ENCODE results near the gene GALNT13.

- TF ChIP-seq POLR2A (IDR thresholded peaks at IDR 0.05) = no peak
- TF ChIP-seq CTCF (IDR thresholded peaks at IDR 0.05) = no peak
Measured at GRCh38 chr2:154247503-154247902, 375.8 kb downstream of the GALNT13 start.

All from lower leg skin (tissue), 3 donors.